K562 (cell line): Measurements from ENCODE around the gene MYRIP. TPM values are rescaled to one million over a fixed set of nuclear protein-coding genes. Genes with fewer than 3 reads are reported as not detected.

Experiments used
- ATAC-seq: fragments of 200-7000 bp; cut with Tn5 transposase; 3 replicates; pipeline ENCODE4 v1.9.1; 2020; ENCODE audit warnings: moderate library complexity
- BruUV-seq: library from RNA; stranded (reverse); fragments of 400-500 nt; replicated peaks from 2 replicates; lab custom pipeline; 2021; lab: Mats Ljungman, UMichigan
- CTCF ChIA-PET: fragments of 300-600 bp; formaldehyde crosslinking; extraction: SDS; loops from one replicate; lab custom pipeline; 2021; ENCODE audit warnings: low intra/inter-chr PET ratio; lab: Yijun Ruan, JAX
- POLR2A ChIA-PET: fragments of 300-600, 350-650 bp; sonication (Branson Sonifier 250); formaldehyde crosslinking; extraction: SDS; loops from one replicate; lab custom pipeline; 2021; ENCODE audit warnings: antibody characterized with exemption, inconsistent platforms; lab: Yijun Ruan, JAX
- DNase-seq, 4 experiments: peaks; one replicate each; pipeline versions ENCODE4 v3.0.0 to v3.0.0-alpha.2; 2011 to 2018; ENCODE audit warnings: low spot score in 3 of 4, mixed read lengths in 3 of 4; ENCODE audit errors: extremely low read depth in 1 of 4
- FAIRE-seq: peaks from 2 replicates; lab custom pipeline; 2011; peaks lifted over from hg19 to GRCh38; lab: Jason Lieb, UNC
- H2AFZ ChIP-seq: 2 replicates; pipeline ENCODE4 v1.6.0; 2011; ENCODE audit warnings: low read depth, low read length, control low read depth, inconsistent platforms
- H3K27ac ChIP-seq: fragments of 200-600 bp; 3 replicates; pipeline ENCODE4 v1.8.0; 2011; ENCODE audit warnings: low read depth, mild to moderate bottlenecking, control low read depth, inconsistent platforms, low read length, moderate library complexity, mixed read lengths; ENCODE audit errors: extremely low read depth
- H3K27me3 ChIP-seq, 2 experiments: fragments of 300-600 bp in 1 of 2; 2 replicates in 1 of 2; 3 replicates in 1 of 2; pipeline versions ENCODE4 v1.6.0 to v1.8.0; 2011; ENCODE audit warnings: inconsistent platforms in 2 of 2, low read length in 2 of 2, mild to moderate bottlenecking in 1 of 2, mixed read lengths in 1 of 2, moderate library complexity in 1 of 2; ENCODE audit not compliant: control insufficient read depth in 2 of 2, insufficient read depth in 2 of 2
- H3K36me3 ChIP-seq: fragments of 300-600 bp; 3 replicates; pipeline ENCODE4 v1.8.0; 2011; ENCODE audit warnings: mild to moderate bottlenecking, low read length, inconsistent platforms; ENCODE audit not compliant: control insufficient read depth, insufficient read depth
- H3K4me1 ChIP-seq, 2 experiments: fragments of 200-600 bp in 1 of 2; replicated peaks in 1 of 2; 2 replicates in 1 of 2; 3 replicates in 1 of 2; pipeline versions ENCODE4 v1.5.1 to v1.8.0; 2011; ENCODE audit warnings: inconsistent platforms in 2 of 2, low read length in 2 of 2, mild to moderate bottlenecking in 1 of 2, mixed read lengths in 1 of 2, moderate library complexity in 1 of 2; ENCODE audit not compliant: control insufficient read depth in 2 of 2, insufficient read depth in 2 of 2
- H3K4me2 ChIP-seq: 2 replicates; pipeline ENCODE4 v1.6.1; 2011; ENCODE audit warnings: low read length, control low read depth, inconsistent platforms, mixed read lengths; ENCODE audit not compliant: insufficient read depth
- H3K4me3 ChIP-seq: fragments of 200-600 bp; sonication (generic), shearing (Covaris generic); 2 replicates; pipeline ENCODE4 v1.5.1; 2016; ENCODE audit warnings: control low read depth, inconsistent platforms
- H3K79me2 ChIP-seq: fragments of 200-600 bp; 3 replicates; pipeline ENCODE4 v1.8.0; 2011; ENCODE audit warnings: low read length, inconsistent platforms; ENCODE audit not compliant: control insufficient read depth, insufficient read depth
- H3K9ac ChIP-seq, 2 experiments: 2 replicates each; pipeline versions ENCODE4 v1.6.0 to v1.6.1; 2011; ENCODE audit warnings: low read depth in 2 of 2, low read length in 2 of 2, control low read depth in 1 of 2, inconsistent platforms in 1 of 2, mild to moderate bottlenecking in 1 of 2, mixed read lengths in 1 of 2; ENCODE audit not compliant: insufficient read depth in 1 of 2
- H3K9me1 ChIP-seq: one replicate; pipeline ENCODE4 v1.6.0; 2011; ENCODE audit warnings: inconsistent platforms, mild to moderate bottlenecking, low read length, moderate library complexity; ENCODE audit not compliant: control insufficient read depth, insufficient read depth
- H3K9me3 ChIP-seq: replicated peaks from 2 replicates; pipeline ENCODE4 v1.5.1; 2011; ENCODE audit warnings: low read depth, low read length, inconsistent platforms; ENCODE audit not compliant: control insufficient read depth, insufficient read depth
- H4K20me1 ChIP-seq: replicated peaks from 2 replicates; pipeline ENCODE4 v1.6.1; 2011; ENCODE audit warnings: low read length, inconsistent platforms, mixed read lengths; ENCODE audit not compliant: control insufficient read depth, insufficient read depth
- BRD9 ChIP-seq: fragments of 450-650 bp; IDR thresholded peaks from 2 replicates; pipeline ENCODE4 v1.6.1; 2018; ENCODE audit warnings: low read depth; ENCODE audit not compliant: partially characterized antibody
- C11orf30 ChIP-seq: fragments of 450-650 bp; IDR thresholded peaks from 2 replicates; pipeline ENCODE4 v1.6.1; 2016; ENCODE audit warnings: low read depth, mild to moderate bottlenecking
- CBFA2T3 ChIP-seq: fragments of 450-650 bp; IDR thresholded peaks from 2 replicates; pipeline ENCODE4 v1.6.1; 2017
- MAFF ChIP-seq: IDR thresholded peaks from 2 replicates; pipeline ENCODE4 v1.6.1; 2012; ENCODE audit warnings: low read length, improper control_type of control experiment
- MAFG ChIP-seq: fragments of 450-650 bp; conservative IDR thresholded peaks from 2 replicates; pipeline ENCODE4 v1.6.1; 2016; ENCODE audit warnings: missing genetic modification characterization, missing compliant biosample characterization
- MAFK ChIP-seq: IDR thresholded peaks from 2 replicates; pipeline ENCODE4 v1.6.1; 2011; ENCODE audit warnings: low read length, improper control_type of control experiment
- PCBP2 ChIP-seq: fragments of 200-400 bp; formaldehyde crosslinking; IDR thresholded peaks from 2 replicates; pipeline ENCODE4 v1.6.1; 2018; ENCODE audit warnings: low read length, low read depth, mild to moderate bottlenecking, moderate library complexity; ENCODE audit not compliant: poor library complexity, severe bottlenecking
- TCF7 ChIP-seq: sonication (generic); IDR thresholded peaks from 2 replicates; pipeline ENCODE4 v1.6.1; 2016; ENCODE audit warnings: antibody characterized with exemption, borderline replicate concordance
- ZNF134 ChIP-seq: fragments of 250-450 bp; sonication (Bioruptor Pico); conservative IDR thresholded peaks from 2 replicates; pipeline ENCODE4 v1.4.0; 2020
- ZNF24 ChIP-seq: fragments of 450-650 bp; IDR thresholded peaks from 2 replicates; pipeline ENCODE4 v1.6.1; 2016
- ZNF316 ChIP-seq: fragments of 450-650 bp; IDR thresholded peaks from 2 replicates; pipeline ENCODE4 v1.6.1; 2016
- WGBS: fragments of 100-300 bp; shearing (Covaris generic); methylation state at CpG from one replicate; pipeline ENCODE4 v1.1.6; 2016; ENCODE audit warnings: low coverage, mixed read lengths; ENCODE audit not compliant: insufficient coverage; ENCODE audit errors: missing lambda C conversion rate; 5-methylcytosine and 5-hydroxymethylcytosine counted together
- in situ Hi-C: fragments of 300-500 bp; cut with MboI; formaldehyde crosslinking; loops from 4 replicates; pipeline ENCODE4 v1.15.0; 2018; ENCODE audit warnings: inconsistent platforms, mixed read lengths
- intact Hi-C: fragments of 100-400 bp; cut with micrococcal nuclease; formaldehyde crosslinking; loops from 2 replicates; pipeline ENCODE4 v1.14.2; 2022
- polyA plus RNA-seq, 8 experiments: library from polyadenylated mRNA; depleted of rRNA in 4 of 8; stranded (reverse) in 5 of 8; unstranded in 3 of 8; fragments of >200 nt; fragmentation: Nextera tagmentation in 2 of 8; fragmentation: Illumina TruSeq in 1 of 8; extraction: Ambion mirVana in 2 of 8; extraction: Trizol in 1 of 8; gene quantifications; 2 replicates each; pipeline versions ENCODE4 v1.2.1 to v1.2.3, GENCODE V29; 2011 to 2014; ENCODE audit warnings: inconsistent platforms in 1 of 8, missing spikeins in 1 of 8
- total RNA-seq, 7 experiments: library from RNA; depleted of rRNA in 6 of 7; stranded (reverse); fragments of >200 nt in 6 of 7; fragmentation: Illumina TruSeq in 2 of 7; extraction: Trizol in 2 of 7; gene quantifications; 2 replicates each; pipeline versions ENCODE4 v1.2.1 to v1.2.3, GENCODE V29; 2011 to 2021; ENCODE audit warnings: low replicate concordance in 1 of 7

The MYRIP gene
- total and polyA plus RNA-seq, 9 of the 15 experiments (the other 6 are each of a cell fraction or from before 2014, with no cell fraction given), result 0.03 to 0.12 TPM; not detected in 7

GRCh38 chr3:39762537-39763070, 46.8 kb upstream of the MYRIP start:
- WGBS, result 0% methylated on average over 1 of the region's 1 CpG
- Histone ChIP-seq H3K9me3 (no peaks in the 10 kb centered on the region), H3K27ac (no peak overlapping the region), H3K9me1 (no peaks in the 10 kb centered on the region), H3K4me3 (no peak overlapping the region), H3K27me3 (no peaks in the 10 kb centered on the region), H3K36me3 (no peaks in the 10 kb centered on the region), H3K9ac (no peak overlapping the region), H3K79me2 (no peaks in the 10 kb centered on the region), H3K4me1 (no peaks in the 10 kb centered on the region), H3K4me2 (no peak overlapping the region), H2AFZ (no peak overlapping the region), H4K20me1 (no peaks in the 10 kb centered on the region)
- POLR2A ChIA-PET, result interaction anchor here (2.3 kb wide), 1 partner anchor 10 kb away, joined by 8 read pairs; no protein-coding TSS in a partner anchor
- 0 out of 2 replicates have a peak, but pooled peaks have one; percentile 12 for TF ChIP-seq CBFA2T3
- no peak for TF ChIP-seq ZNF24
- in situ Hi-C loops (no loop called here), intact Hi-C loops (no loop called here)
- ATAC-seq, result no peak
- no peak for DNase-seq
- CTCF ChIA-PET, result no interaction called here
- no peak for FAIRE-seq
- no TSS peak for BruUV-seq

- Histone ChIP-seq H3K9me3 (no peaks in the 10 kb centered on the region), H3K9me1 (no peaks in the 10 kb centered on the region), H3K27me3 (no peaks in the 10 kb centered on the region), H3K4me3 (no peak overlapping the region), H3K27ac (no peak overlapping the region), H3K4me1 (no peaks in the 10 kb centered on the region), H3K79me2 (no peaks in the 10 kb centered on the region), H3K36me3 (no peaks in the 10 kb centered on the region), H3K9ac (no peak overlapping the region), H3K4me2 (no peak overlapping the region), H4K20me1 (no peaks in the 10 kb centered on the region), H2AFZ (no peak overlapping the region)
- in situ Hi-C loops, result no loop called here
- POLR2A ChIA-PET, result interaction anchor here (2.3 kb wide), 1 partner anchor 11 kb away, joined by 8 read pairs; no protein-coding TSS in a partner anchor
- CTCF ChIA-PET, result no interaction called here
- no peak for FAIRE-seq
- TF ChIP-seq MAFF (peak; percentile 54; the same call in 1 of the 2 replicates), ZNF134 (no peak), TCF7 (no peak), BRD9 (no peak), PCBP2 (no peak), MAFG (tag) (peak; percentile 47; the same call in 1 of the 2 replicates), MAFK (peak; percentile 60; the same call in 1 of the 2 replicates), ZNF316 (peak; percentile 93), C11orf30 (peak; percentile 78)
- no peak for ATAC-seq
- no peak for DNase-seq
- intact Hi-C loops, result no loop called here
- BruUV-seq, result no TSS peak
Observed at GRCh38 chr3:39763390-39763789, 46.0 kb upstream of the MYRIP start.
